GM18519 (cell line): ENCODE data around the gene NEGR1.

ENCODE experiments used
- ATAC-seq: cut with Tn5 transposase; IDR thresholded peaks from one replicate; pipeline ENCODE4 v1.9.1; 2021; ENCODE audit warnings: mild to moderate bottlenecking, moderate library complexity; ENCODE audit not compliant: unreplicated experiment, low FRiP score

The NEGR1 gene

DNA sequence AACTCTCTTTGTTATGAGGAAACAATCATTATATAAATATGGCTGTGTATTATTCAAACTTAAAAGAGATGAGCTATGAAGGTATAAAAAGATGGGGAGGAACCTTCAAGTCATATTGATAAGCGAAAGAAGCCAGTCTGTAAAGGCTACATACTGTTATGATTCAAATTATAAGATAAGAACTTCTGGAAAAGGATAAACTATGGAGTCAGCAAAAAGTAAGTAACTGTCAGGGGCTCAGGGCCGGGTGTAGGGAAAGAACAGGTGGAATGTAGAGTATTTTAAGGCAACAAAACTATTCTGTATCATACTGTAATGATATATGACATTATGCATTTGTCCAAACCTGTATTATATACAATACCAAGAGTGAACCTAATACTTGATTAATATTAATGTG is 628.4 kb downstream of the NEGR1 start:
- no peak for ATAC-seq

DNA sequence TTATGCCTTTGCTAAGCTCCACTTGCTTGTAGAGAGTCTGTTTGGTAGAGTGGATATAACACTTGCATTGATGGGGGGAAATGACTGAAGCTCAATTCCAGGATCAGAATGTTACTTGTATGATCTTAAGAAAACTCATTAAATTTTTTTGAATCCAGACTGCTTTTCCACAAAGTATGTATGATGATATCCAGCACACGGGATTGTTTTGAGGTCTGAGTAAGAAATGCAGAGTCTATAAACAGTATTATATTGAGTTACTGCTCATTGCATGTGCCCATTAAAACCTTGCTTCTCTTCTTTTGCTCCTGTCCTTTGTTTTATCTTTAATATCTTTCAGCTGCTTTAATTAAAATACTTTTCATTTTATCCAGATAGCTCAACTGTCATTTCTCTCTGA is 631.1 kb downstream of the NEGR1 start:
- ATAC-seq, result no peak

DNA sequence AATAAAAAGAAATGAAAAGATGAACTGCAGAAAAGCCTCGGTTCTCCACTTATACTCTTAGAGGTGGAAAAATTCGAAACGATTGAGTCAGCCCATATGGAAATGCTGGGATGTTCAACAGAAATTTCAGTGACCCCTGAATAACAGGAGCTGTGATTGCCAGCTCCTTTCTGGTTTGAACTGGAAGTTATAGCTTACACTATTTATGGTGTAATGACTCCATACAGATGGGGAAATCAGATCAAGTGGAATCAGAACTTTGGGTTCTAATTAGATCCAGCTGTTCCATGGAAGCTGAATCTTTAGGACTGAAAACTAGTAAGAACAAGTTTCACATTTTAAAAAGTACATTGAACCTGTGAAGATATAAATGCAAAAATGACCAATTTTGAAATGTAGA is 632.2 kb downstream of the NEGR1 start:
- no peak for ATAC-seq

DNA sequence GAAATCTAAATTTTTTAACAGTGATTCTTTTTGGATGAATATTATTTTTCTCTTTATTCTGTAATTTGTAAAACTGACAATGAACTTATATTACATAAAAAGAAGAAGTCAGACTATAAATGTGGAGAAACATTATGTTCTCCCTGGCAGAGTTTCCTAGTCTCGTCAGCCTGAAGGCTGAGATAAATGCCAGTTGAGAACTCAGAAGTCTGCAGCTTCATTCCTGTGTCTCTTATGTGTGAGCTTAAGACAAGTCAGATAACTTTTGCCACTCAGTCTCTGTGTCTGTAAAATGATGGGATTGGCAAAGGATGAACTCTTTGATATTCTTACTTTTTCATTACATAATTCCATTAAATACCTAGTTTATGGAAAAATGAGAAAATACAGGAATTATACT is 632.7 kb downstream of the NEGR1 start:
- ATAC-seq, result no peak

DNA sequence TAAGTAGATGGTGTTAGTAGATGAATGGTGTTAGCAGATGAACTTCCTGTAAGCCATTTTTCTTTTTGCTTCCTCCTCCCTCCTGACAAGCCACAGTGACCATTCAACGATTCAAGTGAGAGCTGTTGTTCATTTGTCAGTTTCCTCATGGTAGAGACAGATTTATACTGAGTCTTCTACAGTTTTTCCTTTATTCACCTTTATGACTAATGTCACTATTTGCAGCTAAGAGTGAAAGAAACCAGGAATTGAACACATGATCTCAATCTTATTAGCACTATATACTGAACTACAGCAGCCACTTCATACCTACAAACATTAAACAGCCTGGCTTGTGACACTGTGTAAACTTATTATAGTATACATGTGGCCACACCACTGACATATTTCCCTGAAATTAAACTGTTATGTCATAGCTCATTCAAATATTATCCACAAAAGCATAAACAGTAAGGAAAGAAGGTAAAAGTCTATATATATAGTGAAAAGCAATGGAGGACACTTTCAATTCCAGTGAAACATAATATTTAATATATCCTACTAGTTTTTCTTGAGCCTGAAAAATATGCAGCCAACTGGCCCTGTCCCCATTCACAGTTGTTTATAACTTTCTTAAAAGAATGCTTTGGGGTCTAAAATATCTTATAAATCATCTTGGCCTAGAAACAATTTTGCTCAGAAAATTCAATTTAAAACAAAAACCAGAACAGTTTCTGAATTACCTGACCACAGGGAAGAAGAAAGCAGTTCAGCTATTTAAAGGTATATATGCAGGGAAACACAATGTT is 634.6 kb downstream of the NEGR1 start:
- ATAC-seq, result no peak

DNA sequence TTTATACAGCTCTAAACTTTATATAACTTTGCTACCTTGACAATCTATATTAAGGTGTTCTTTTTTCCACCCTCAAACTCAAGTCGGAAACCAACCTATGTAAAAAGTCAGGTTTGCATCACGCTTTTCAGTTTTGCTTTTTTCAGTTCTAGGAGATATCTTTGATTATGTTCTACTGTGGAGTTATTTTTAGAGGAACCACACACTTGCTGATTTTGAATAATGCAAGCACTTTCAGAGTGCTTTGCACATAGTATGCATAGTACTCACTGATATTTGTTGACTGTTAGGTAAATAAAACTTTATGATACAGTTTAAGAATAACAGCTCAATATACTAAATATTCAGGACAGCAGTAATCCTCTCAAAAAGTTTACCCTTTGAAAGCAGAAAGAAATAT is 637.3 kb downstream of the NEGR1 start:
- no peak for ATAC-seq

DNA sequence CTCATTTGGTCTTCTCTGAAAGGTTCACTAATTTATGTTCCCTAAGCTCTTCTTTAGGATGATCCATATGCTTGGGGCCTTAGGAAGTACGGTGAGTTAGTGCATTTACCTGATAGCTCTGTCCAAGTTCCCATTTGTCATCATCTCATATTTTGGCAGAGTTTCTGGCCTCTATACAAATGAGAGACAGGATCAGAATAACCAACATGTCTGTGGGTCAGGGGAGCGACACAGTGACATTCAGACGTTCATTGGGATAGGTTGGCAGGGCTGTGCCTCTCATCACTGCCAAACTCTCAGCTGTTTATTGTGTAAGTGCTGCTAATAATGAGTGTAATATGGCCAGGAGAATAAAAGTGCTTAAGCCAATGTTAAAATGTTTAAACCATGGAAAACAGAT is 640.4 kb downstream of the NEGR1 start:
- no peak for ATAC-seq

DNA sequence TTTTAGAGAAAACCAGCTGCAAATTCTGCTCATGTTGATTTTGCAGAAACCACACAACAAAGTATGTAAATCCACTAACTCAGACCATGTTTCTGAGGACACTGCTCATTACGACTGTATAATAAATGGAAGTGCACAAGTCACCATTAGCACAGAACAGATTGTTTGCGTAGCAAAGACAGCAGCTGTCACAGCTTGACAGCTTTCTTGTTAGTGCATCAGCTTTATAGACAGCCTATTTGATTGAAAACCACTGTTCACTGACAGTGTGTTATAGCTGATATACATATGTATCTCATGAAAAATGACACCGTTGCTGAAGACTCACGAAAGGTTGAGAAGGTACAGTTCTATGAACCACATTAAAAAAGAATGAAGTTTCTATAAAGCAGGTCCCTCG is 641.3 kb downstream of the NEGR1 start:
- no peak for ATAC-seq

DNA sequence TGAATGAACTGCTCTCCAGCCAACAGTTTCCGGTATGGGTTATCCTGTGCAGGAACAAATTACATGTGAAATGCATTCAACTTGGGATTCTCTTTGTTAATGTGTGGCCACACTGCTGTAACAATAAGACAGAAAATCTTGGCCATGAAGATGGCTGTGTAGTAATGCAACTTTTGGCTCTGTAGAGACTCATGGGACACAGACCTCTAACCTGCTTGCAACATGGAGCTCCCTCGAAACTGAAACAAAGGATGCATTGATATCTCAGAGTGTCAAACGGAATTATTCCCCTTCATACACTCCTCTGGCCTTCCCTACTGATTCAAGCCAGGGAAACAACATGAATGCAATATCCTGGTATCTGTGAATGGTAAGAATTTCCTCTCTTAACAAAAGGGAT is 642.2 kb downstream of the NEGR1 start:
- no peak for ATAC-seq

DNA sequence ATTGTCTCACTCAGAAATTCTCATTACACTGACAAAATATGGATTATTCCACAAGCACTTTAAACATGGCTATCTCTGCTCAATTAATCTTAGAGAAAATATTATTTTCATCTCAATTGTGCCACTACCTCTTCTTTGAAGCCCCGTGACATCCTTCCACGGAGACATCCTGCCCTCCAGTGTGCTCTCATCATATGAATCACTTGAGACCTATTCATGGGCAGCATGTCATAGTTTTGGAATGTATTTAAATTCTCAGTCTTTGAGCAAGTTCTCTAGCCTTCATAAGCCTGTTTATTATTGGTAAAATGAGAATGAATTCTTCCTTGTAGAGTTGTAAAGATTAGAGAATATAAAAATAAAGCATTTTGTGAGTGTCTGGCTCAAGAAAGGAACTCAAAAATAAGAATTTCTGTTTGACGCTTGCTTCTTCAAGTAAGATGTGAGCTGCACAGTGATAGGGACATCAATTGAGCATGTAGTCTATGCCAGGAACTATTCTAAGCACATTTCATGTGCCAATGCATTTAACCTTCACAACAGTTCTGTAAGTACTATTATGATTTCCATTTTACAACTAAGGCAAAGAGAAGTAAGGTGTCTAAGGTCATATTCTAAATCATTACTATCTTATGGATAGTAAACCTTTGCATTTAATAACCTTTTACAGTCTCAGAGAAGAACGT is 644.1 kb downstream of the NEGR1 start:
- ATAC-seq, result no peak

DNA sequence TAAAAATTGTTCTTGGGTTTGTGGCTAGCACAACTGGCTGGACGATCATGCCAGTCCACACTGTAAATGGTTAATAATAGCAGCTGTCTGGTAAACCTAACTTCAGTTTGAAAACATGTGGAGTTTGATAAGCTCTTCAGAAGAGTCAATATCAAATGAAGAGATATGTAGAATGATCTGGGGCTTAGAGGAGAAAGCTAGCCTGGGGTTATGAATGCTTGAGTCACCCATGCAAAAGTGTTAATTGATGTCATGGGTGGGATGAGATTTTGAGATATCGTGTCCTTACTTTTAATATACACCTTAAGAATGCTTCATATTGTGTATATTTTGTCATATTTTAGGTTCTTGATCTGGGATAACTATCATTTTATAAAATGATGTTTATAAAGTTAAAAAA is 646.8 kb downstream of the NEGR1 start:
- no peak for ATAC-seq

DNA sequence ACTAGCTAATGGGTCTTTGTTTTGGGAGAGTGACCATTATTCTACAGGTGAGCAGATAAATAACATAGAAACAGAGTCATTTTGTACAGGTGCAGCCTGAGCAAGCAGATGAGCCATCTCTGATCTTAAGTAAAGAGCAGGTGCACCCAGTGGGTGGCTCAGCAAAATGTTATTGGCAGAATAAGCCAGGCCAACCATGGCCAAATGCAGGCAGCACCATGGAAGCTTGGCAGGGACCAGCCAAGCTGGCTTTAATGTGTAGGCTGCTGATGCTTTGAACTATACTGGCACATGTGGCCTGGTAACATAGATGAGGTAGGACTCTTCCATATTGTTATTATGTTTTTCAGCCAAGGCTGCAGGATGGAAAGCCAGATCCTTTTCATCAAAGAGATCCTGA is 648.2 kb downstream of the NEGR1 start:
- ATAC-seq, result no peak

DNA sequence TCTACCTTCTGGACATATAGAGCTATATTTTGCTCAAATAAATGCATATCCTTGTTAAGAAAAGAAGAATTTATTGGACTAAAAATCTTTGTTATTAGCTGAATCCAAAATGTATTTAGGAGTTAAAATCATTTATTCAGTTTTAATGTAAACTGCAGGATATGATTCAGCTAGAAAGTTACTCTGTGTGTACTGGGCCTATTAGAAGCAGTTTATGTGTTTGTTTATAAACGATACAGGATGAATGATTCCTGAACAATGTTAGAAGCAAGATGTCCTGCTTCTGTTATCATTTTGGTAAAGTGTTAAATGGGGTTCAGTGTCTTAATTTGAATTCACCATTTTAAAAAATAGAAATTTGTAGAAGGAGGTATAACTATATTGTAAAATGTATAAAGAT is 652.3 kb downstream of the NEGR1 start:
- ATAC-seq, result no peak

DNA sequence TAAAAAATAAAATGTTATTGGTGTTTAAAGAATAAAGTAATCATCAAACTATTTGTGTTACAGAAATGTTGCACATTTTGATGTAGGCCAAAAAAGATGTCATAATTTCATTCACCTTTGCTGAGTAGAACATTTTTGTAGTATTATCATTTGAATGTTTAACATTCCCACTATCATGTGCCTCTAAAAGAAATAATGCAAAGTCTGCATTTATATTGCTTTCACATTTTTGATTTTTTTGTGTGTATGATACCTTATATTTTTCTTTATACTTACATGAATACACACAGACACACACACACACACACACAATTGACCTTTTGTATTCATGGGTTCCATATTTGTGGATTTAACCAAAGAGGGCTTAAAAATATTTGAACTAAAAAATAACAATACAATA is 657.3 kb downstream of the NEGR1 start:
- ATAC-seq, result no peak

DNA sequence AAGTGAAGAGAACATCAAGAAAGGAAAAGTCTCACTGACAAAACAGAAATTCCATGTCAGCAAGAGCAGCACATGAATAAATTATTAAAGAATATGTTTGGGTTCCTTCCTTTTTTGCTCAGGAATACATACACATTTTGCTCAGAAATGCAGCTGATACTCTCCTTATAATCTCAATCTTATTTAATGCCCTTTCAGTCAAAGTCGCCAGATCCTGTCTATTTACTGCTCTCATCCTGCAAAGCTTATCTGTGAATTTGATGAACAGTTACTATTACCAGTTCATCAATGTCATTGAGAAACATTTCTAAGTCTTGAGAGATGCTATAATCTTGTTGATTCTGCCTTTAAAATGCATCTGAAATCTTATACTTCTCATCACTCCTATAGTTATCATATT is 658.5 kb downstream of the NEGR1 start:
- no peak for ATAC-seq

DNA sequence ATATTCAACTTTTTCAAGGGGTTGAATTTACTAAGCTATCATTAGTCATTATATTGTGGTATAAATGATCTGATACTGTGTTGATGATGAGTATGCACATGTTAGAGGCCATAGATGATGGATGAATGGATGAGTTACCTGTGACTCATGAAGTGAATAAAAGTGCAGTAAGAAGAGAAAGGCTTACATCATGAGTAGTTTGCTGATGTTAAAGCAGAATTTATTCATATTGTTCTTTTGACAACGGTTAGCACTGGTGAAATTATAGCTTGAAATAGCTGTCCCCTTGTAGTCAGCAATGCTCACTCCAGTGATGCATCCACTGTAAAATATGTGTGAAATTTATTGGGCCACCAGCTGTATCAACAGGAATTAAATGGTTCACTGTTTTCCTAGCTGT is 660.6 kb downstream of the NEGR1 start:
- no peak for ATAC-seq

DNA sequence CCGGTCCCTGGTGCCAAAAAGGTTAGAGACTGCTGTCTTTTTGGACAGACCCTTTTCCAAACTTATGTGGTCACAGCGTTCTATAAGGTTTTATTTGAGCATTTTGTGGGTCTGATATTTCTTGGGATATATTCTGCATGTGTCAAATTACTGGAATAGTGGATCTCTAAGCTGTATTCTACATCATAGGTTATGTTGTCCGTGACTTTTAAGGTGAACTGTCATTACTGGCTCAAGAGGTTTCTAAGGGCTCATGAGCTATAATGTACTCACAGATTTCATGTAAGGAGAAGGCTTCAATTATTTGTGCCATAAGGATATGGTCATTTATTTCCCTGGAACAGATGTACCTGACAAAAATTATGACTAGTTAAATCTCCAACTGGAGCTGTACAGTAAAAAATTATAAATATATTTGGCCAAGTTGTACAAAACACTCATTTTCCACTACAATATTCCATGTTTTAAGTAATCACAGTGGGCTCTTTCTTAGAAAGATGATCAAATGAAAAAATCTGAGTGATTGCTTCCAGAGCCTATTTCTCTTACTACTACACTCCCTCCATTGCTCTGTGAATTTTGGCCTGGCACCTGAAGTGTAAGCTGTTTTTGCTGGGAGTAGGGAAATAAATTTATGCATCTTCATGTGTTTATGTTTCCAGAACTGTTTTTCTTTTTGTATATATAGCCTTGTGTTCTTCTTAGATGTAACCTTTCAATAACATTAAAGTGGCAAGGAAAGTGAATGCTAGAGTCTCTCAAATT is 663.4 kb downstream of the NEGR1 start:
- ATAC-seq, result no peak

DNA sequence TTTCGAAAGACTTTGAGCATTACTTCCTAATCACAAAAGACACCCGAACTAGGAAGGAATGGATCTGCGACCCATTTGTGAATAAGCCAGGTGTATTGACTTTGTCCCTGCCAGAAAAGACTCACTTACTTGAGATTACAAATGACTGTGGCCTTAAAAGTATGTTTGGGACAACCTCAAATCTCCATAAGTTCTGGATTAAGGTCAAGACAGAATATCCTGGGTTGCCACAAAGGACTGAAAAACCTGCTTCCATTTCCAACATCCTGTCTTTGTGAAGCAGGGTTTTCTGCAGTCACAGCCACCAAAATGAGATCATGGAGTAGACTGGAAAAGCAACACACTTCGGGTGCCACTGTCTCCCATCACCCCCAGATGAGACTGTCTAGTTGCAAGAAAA is 664.1 kb downstream of the NEGR1 start:
- ATAC-seq, result no peak

DNA sequence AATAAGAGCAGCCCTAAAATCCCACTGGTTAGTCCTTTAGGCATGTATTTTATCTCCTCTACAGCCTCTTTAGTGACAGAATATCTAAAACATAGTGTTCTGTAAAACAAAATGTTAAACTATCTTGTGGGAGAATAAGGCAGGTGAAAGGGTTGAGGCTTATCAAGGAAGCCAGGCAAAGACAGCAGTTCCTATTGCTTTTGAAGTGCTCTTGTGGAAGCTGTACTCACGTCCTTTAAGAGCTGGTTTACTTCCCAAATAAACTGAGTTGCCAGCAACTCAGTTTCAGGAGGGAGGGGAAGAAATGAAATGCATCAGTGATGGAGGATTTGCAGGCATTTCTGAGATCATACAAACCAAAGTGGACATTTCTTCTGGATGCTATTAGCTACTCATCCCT is 671.9 kb downstream of the NEGR1 start:
- ATAC-seq, result no peak

DNA sequence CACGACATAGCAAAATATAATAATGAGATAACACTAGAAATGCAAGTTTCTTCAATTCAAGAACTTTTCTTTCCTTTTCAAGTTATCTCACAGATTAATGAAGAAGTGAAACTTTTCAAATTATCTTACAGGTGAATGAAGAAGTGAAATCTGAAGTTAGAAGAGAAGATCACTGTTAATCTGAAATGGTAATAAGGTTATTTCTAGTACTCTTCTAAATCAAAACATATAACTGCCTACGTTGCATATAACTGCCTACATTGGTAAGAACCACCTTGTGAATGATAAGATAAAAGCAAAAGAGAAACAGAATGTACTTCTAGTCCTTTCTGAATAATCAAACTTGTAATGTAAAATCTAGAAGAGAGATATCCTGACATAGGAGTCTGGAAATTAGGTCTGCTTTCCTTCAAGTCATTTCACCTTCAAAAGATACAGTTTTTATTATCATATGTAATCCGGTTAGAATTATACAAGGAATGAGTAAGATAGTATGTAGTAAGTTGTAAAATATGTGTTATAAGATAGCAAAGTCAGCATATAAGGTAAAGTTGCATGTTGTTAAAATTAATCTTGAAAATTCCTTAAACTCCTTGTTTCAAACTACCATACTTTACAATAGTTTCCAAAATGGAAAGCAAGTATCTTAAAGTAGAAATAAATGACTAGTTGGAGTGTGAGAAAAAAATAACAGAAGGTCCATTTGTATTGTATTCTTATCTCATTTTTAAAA is 679.1 kb downstream of the NEGR1 start:
- no peak for ATAC-seq

DNA sequence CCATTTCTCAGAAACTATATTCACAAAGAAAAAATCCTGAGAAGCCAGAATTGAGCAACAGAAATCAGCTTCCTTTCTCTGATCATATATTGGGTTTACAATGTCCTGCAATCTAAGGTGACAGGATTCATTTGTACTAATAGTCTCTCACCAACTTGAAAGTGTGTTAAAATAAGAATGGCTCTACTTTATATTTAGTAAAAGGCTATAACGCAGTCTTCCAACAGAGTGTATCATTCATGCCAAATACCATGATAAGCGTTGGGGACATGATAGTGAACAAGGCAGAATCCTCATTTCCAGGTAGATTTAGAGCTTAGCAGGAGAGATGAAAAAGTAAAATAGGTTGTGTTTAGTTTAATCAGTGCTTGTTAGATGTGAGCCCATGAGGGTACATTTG is 682.3 kb downstream of the NEGR1 start:
- no peak for ATAC-seq
